ENCODE measurements around the gene A4GALT. TPM values are rescaled to one million over a fixed set of nuclear protein-coding genes. Genes with fewer than 3 reads are reported as not detected.

A4GALT gene
- total and polyA plus RNA-seq, 2 of the 13 experiments (the other 11 are each of a cell fraction or from before 2014, with no cell fraction given): 0.09 to 1.1 TPM

- H2AFZ ChIP-seq (ENCODE audit: low read length): no peak overlapping the region
- TF ChIP-seq ZNF275 (CRISPR knock-in tag; IDR thresholded peaks at IDR 0.05; ENCODE audit: borderline replicate concordance) (no peak), ZNF629 (CRISPR knock-in tag; conservative IDR thresholded peaks at IDR 0.05) (peak; percentile 81), MIXL1 (CRISPR knock-in tag; IDR thresholded peaks at IDR 0.05) (no peak), ZNF136 (CRISPR knock-in tag; IDR thresholded peaks at IDR 0.05; ENCODE audit: low read depth) (no peak), ZBTB20 (CRISPR knock-in tag; IDR thresholded peaks at IDR 0.05; ENCODE audit: borderline replicate concordance, low read depth) (no peak)
- H3K4me2 ChIP-seq (ENCODE audit: low read depth, low read length): peak overlapping the region; percentile 24; the same call in 1 of the 2 replicates
- H3K79me2 ChIP-seq (ENCODE audit: insufficient read depth, low read length): no peaks in the 10 kb centered on the region
- H3K27me3 ChIP-seq (ENCODE audit: control insufficient read depth in 1 of 2, insufficient read depth in 2 of 2, low read length in 2 of 2): peaks cover 9 to 45% of the 10 kb centered on the region in 2 experiments
- H3K9me3 ChIP-seq (ENCODE audit: low read length): no peaks in the 10 kb centered on the region
- H3K27ac ChIP-seq (ENCODE audit: extremely low read length, insufficient read depth, low read length): no peak overlapping the region
- no peak overlapping the region for H3K9ac ChIP-seq (ENCODE audit: insufficient read depth, low read depth, low read length)
- H4K20me1 ChIP-seq (ENCODE audit: insufficient read depth, low read length): no peaks in the 10 kb centered on the region
- ChIA-PET CTCF (ENCODE audit: low intra/inter-chr PET ratio, low total read pairs) (no interaction called here), POLR2A (no interaction called here)
- in situ Hi-C loops (cut with HindIII; ENCODE audit: extremely low pct_ligation_motif_present, low pct_unique_long_range_greater_than_20kb) (no loop called here), intact Hi-C loops (cut with micrococcal nuclease; ENCODE audit: unreplicated experiment) (no loop called here)
- no peak overlapping the region for H3K4me3 ChIP-seq (replicated peaks in 1 of 3; ENCODE audit: insufficient read depth in 1 of 3, low read depth in 2 of 3, low read length in 3 of 3)
- no peak for DNase-seq (ENCODE audit: low spot score)
- H3K36me3 ChIP-seq (replicated peaks in 1 of 2; ENCODE audit: control insufficient read depth in 1 of 2, insufficient read depth in 2 of 2, low read length in 2 of 2): no peaks in the 10 kb centered on the region
- peaks cover 54% of the 10 kb centered on the region for H3K4me1 ChIP-seq (ENCODE audit: insufficient read depth, low read length)
- ATAC-seq: no peak
- WGBS (ENCODE audit: low lambda C conversion rate): 96% methylated on average over 5 of the region's 5 CpGs
- no TSS peak for BruUV-seq (replicated peaks)
- FAIRE-seq: no peak
Observed at GRCh38 chr22:42716649-42717127, 4.0 kb downstream of the A4GALT start.

GRCh38 chr22:42716221-42716620 lies 4.4 kb downstream of the A4GALT start:
- no peak for ATAC-seq
- Histone ChIP-seq H3K27ac (ENCODE audit: extremely low read length, insufficient read depth, low read length) (no peak overlapping the region), H3K9ac (ENCODE audit: insufficient read depth, low read depth, low read length) (no peak overlapping the region), H3K79me2 (ENCODE audit: insufficient read depth, low read length) (no peaks in the 10 kb centered on the region), H3K4me1 (ENCODE audit: insufficient read depth, low read length) (peaks cover 58% of the 10 kb centered on the region), H3K36me3 (replicated peaks in 1 of 2; ENCODE audit: control insufficient read depth in 1 of 2, insufficient read depth in 2 of 2, low read length in 2 of 2) (no peaks in the 10 kb centered on the region), H3K4me2 (ENCODE audit: low read depth, low read length) (no peak overlapping the region), H3K4me3 (replicated peaks in 1 of 3; ENCODE audit: insufficient read depth in 1 of 3, low read depth in 2 of 3, low read length in 3 of 3) (no peak overlapping the region), H4K20me1 (ENCODE audit: insufficient read depth, low read length) (no peaks in the 10 kb centered on the region), H2AFZ (ENCODE audit: low read length) (no peak overlapping the region), H3K9me3 (ENCODE audit: low read length) (no peaks in the 10 kb centered on the region), H3K27me3 (ENCODE audit: control insufficient read depth in 1 of 2, insufficient read depth in 2 of 2, low read length in 2 of 2) (peaks cover 6 to 41% of the 10 kb centered on the region in 2 experiments)
- FAIRE-seq: no peak
- ChIA-PET CTCF (ENCODE audit: low intra/inter-chr PET ratio, low total read pairs) (no interaction called here), POLR2A (no interaction called here)
- TF ChIP-seq ZSCAN30 (CRISPR knock-in tag; IDR thresholded peaks at IDR 0.05) (no peak), ZBTB38 (CRISPR knock-in tag; IDR thresholded peaks at IDR 0.05) (no peak), E2F5 (CRISPR knock-in tag; conservative IDR thresholded peaks at IDR 0.05) (no peak), ZNF275 (CRISPR knock-in tag; IDR thresholded peaks at IDR 0.05; ENCODE audit: borderline replicate concordance) (no peak), ZNF160 (CRISPR knock-in tag; IDR thresholded peaks at IDR 0.05) (no peak)
- DNase-seq (ENCODE audit: low spot score): no peak
- no TSS peak for BruUV-seq (replicated peaks)
- intact Hi-C loops (cut with micrococcal nuclease; ENCODE audit: unreplicated experiment): no loop called here
- in situ Hi-C loops (cut with HindIII; ENCODE audit: extremely low pct_ligation_motif_present, low pct_unique_long_range_greater_than_20kb): no loop called here
- WGBS (ENCODE audit: low lambda C conversion rate): 15% methylated on average over 3 of the region's 6 CpGs

All from HepG2 (cell line).